DND-41 (cell line): ENCODE results near the gene FRMPD1.

Source experiments
- ATAC-seq: fragments of 200-7000 bp; cut with Tn5 transposase; 3 replicates; pipeline ENCODE4 v1.9.1; 2021; ENCODE audit warnings: low read depth; ENCODE audit not compliant: insufficient read depth
- DNase-seq: peaks from one replicate; pipeline ENCODE4 v3.0.0-alpha.2; 2020
- H2AFZ ChIP-seq: 2 replicates; pipeline ENCODE4 v1.6.0; 2012; ENCODE audit warnings: low read depth, low read length
- H3K27ac ChIP-seq: 2 replicates; pipeline ENCODE4 v1.5.1; 2012; ENCODE audit warnings: low read length, inconsistent platforms
- H3K27me3 ChIP-seq: fragments of 200-600 bp; sonication (generic); 2 replicates; pipeline ENCODE4 v1.6.0; 2012; ENCODE audit warnings: low read length, mild to moderate bottlenecking, inconsistent platforms; ENCODE audit not compliant: insufficient read depth, poor library complexity
- H3K36me3 ChIP-seq: 2 replicates; pipeline ENCODE4 v1.5.1; 2012; ENCODE audit warnings: low read length, inconsistent platforms; ENCODE audit not compliant: insufficient read depth
- H3K4me1 ChIP-seq: 2 replicates; pipeline ENCODE4 v1.5.1; 2012; ENCODE audit warnings: mild to moderate bottlenecking, low read length; ENCODE audit not compliant: insufficient read depth
- H3K4me2 ChIP-seq: 2 replicates; pipeline ENCODE4 v1.6.0; 2012; ENCODE audit warnings: mild to moderate bottlenecking, moderate library complexity, low read length, inconsistent platforms; ENCODE audit not compliant: insufficient read depth
- H3K4me3 ChIP-seq, 2 experiments: fragments of 200-600 bp in 1 of 2; shearing (Covaris generic) in 1 of 2; 2 replicates each; pipeline ENCODE4 v1.5.1; 2012 to 2016; ENCODE audit warnings: inconsistent platforms in 2 of 2, low read length in 2 of 2, mild to moderate bottlenecking in 2 of 2, low read depth in 1 of 2, moderate library complexity in 1 of 2
- H3K79me2 ChIP-seq: 2 replicates; pipeline ENCODE4 v1.6.0; 2012; ENCODE audit warnings: low read length, inconsistent platforms; ENCODE audit not compliant: insufficient read depth
- H3K9ac ChIP-seq: 2 replicates; pipeline ENCODE4 v1.6.0; 2012; ENCODE audit warnings: low read depth, mild to moderate bottlenecking, inconsistent platforms, low read length, moderate library complexity
- H3K9me3 ChIP-seq: 2 replicates; pipeline ENCODE4 v1.5.1; 2012; ENCODE audit warnings: low read length, moderate library complexity, mild to moderate bottlenecking, inconsistent platforms; ENCODE audit not compliant: insufficient read depth, severe bottlenecking
- H4K20me1 ChIP-seq: 2 replicates; pipeline ENCODE4 v1.6.0; 2012; ENCODE audit warnings: low read length; ENCODE audit not compliant: insufficient read depth
- EZH2 ChIP-seq: IDR thresholded peaks from 3 replicates; pipeline ENCODE4 v1.6.1; 2012; ENCODE audit warnings: borderline replicate concordance, low read depth, mild to moderate bottlenecking, moderate library complexity, low read length, inconsistent platforms; ENCODE audit not compliant: severe bottlenecking
- TF ChIP-seq, protein P1 (sequence below): IDR thresholded peaks from 2 replicates; pipeline ENCODE4 v1.5.1; 2012; ENCODE audit warnings: borderline replicate concordance, low read length, moderate library complexity, mild to moderate bottlenecking; ENCODE audit not compliant: poor library complexity, severe bottlenecking; ENCODE audit errors: extremely low read depth

FRMPD1 gene

DNA sequence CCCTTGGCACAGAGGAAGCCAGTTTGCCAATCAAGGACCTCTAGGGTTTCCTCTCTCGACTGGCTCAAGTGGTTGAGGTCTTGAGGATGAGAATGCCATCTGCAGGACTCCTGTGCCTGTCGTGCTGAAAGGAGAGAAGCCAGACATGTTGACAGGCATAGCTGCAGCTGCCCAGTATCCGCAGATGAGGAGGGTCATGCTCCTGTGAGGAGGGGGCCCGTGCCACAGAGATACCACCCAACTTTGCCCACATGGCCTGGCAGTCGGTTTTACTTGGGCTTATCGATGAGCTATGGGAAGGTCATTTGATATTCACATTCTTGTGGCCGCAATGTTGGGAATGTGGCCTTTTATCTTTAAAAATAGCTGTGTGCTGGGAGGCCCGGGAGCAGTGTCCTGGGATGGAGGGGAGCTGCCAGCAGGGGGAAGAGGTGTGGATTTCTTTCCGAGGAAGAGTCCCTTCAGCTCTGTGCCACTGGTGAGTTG, 17.4 kb downstream of the FRMPD1 start:
- H3K79me2 ChIP-seq, result no peaks in the 10 kb centered on the region
- no peak overlapping the region for H3K9ac ChIP-seq
- DNase-seq, result no peak
- H3K36me3 ChIP-seq, result no peaks in the 10 kb centered on the region
- no peak for TF ChIP-seq EZH2
- TF ChIP-seq, protein P1, sequence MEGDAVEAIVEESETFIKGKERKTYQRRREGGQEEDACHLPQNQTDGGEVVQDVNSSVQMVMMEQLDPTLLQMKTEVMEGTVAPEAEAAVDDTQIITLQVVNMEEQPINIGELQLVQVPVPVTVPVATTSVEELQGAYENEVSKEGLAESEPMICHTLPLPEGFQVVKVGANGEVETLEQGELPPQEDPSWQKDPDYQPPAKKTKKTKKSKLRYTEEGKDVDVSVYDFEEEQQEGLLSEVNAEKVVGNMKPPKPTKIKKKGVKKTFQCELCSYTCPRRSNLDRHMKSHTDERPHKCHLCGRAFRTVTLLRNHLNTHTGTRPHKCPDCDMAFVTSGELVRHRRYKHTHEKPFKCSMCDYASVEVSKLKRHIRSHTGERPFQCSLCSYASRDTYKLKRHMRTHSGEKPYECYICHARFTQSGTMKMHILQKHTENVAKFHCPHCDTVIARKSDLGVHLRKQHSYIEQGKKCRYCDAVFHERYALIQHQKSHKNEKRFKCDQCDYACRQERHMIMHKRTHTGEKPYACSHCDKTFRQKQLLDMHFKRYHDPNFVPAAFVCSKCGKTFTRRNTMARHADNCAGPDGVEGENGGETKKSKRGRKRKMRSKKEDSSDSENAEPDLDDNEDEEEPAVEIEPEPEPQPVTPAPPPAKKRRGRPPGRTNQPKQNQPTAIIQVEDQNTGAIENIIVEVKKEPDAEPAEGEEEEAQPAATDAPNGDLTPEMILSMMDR, result no peak
- no peaks in the 10 kb centered on the region for H4K20me1 ChIP-seq
- no peaks in the 10 kb centered on the region for H3K9me3 ChIP-seq
- H2AFZ ChIP-seq, result no peak overlapping the region
- no peak overlapping the region for H3K4me3 ChIP-seq
- ATAC-seq, result no peak
- no peak overlapping the region for H3K27ac ChIP-seq
- H3K4me1 ChIP-seq, result no peaks in the 10 kb centered on the region
- H3K4me2 ChIP-seq, result no peak overlapping the region
- peaks cover 7% of the 10 kb centered on the region for H3K27me3 ChIP-seq

DNA sequence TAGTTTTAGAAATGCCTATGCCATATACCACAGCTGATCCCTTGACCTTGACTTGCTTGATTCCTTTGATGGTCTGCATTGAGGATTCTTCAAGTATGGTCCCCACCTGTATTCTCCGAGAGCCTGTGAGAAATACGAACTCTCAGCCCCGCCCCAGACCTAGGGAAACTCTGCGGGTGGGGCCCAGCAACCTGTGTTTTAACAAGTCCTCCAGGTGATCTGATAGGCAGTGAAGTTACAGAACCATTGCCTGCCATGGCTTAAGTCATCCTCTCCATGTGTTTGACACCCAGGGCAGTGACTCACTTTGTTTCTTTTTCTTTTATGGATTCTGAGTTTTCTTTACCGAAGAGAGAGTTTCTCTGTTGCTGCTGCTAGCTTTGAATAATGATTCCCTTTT, 18.5 kb downstream of the FRMPD1 start:
- Histone ChIP-seq H3K36me3 (no peaks in the 10 kb centered on the region), H3K79me2 (no peaks in the 10 kb centered on the region), H3K9ac (no peak overlapping the region), H3K27ac (no peak overlapping the region), H3K27me3 (peaks cover 7% of the 10 kb centered on the region), H3K4me3 (no peak overlapping the region), H2AFZ (no peak overlapping the region), H3K9me3 (no peaks in the 10 kb centered on the region), H4K20me1 (no peaks in the 10 kb centered on the region), H3K4me1 (no peaks in the 10 kb centered on the region), H3K4me2 (no peak overlapping the region)
- ATAC-seq, result no peak
- no peak for DNase-seq
- TF ChIP-seq, protein P1, result no peak
- no peak for TF ChIP-seq EZH2

DNA sequence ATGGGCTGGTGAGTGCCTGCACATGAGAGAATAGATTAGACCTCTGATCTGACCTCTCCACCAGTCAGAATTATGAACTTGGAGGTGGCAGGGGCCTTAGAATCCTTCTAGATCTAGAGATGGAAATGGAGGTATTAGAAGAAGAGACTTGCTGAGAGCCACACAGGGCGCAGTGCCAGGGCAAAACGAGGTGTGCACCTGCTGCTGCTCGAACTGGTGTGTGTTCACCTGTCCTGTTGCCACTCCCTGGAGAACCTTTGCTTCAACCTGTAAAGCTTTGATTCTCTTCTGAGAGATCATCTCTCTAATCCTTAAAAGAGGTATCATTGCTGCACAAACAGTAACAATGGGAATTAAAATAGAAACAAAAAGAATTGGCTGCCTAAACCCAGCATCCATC, 24.9 kb downstream of the FRMPD1 start:
- DNase-seq, result no peak
- Histone ChIP-seq H3K4me2 (no peak overlapping the region), H3K27me3 (no peaks in the 10 kb centered on the region), H3K79me2 (no peaks in the 10 kb centered on the region), H3K4me3 (no peak overlapping the region), H3K9me3 (no peaks in the 10 kb centered on the region), H4K20me1 (no peaks in the 10 kb centered on the region), H3K27ac (no peak overlapping the region), H3K9ac (no peak overlapping the region), H3K4me1 (no peaks in the 10 kb centered on the region), H3K36me3 (no peaks in the 10 kb centered on the region), H2AFZ (no peak overlapping the region)
- TF ChIP-seq, protein P1, result no peak
- no peak for TF ChIP-seq EZH2
- no peak for ATAC-seq

DNA sequence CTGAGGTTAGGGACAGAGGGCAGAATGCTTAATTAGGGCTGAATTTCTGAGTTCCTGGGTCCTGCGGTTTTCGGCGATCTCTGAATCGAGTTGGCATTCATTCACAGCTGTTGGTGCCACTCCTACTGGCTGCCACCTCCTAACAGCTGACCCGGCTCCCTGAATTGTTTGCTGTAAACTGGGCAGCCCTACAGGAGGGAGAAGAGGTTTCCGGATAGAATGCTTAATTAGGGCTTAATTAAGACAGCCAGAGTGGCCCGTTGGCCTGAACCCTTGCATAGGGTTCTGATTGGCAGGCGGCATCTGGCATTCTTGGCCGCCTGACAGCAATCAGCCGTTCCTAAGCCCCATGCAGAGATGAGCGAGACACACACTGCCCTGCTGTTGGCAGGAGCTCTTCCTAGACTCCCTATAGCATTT, 25.7 kb downstream of the FRMPD1 start:
- no peak overlapping the region for H2AFZ ChIP-seq
- H3K27ac ChIP-seq, result no peak overlapping the region
- H3K27me3 ChIP-seq, result no peaks in the 10 kb centered on the region
- TF ChIP-seq, protein P1, result no peak
- no peak for TF ChIP-seq EZH2
- no peak for ATAC-seq
- no peaks in the 10 kb centered on the region for H4K20me1 ChIP-seq
- H3K9ac ChIP-seq, result no peak overlapping the region
- no peak overlapping the region for H3K4me3 ChIP-seq
- no peak for DNase-seq
- H3K4me2 ChIP-seq, result no peak overlapping the region
- H3K36me3 ChIP-seq, result no peaks in the 10 kb centered on the region
- no peaks in the 10 kb centered on the region for H3K4me1 ChIP-seq
- no peaks in the 10 kb centered on the region for H3K79me2 ChIP-seq
- H3K9me3 ChIP-seq, result no peaks in the 10 kb centered on the region
